Liver (tissue), 9 donors: ENCODE measurements around the gene IL18BP. TPM values are rescaled to one million over a fixed set of nuclear protein-coding genes. Genes with fewer than 3 reads are reported as not detected.

Experiments
- DNase-seq: peaks from one replicate; pipeline ENCODE4 v3.0.0-alpha.2; 2017; ENCODE audit warnings: low spot score
- H3K27ac ChIP-seq, 2 donors: one replicate each; pipeline ENCODE4 v1.7.0; 2013; ENCODE audit warnings: inconsistent platforms in 2 of 2, low read length in 2 of 2, control low read depth in 1 of 2, low read depth in 1 of 2, mild to moderate bottlenecking in 1 of 2
- H3K27me3 ChIP-seq, 4 donors: one replicate each; pipeline versions ENCODE4 v1.6.1 to v1.7.0; 2013; ENCODE audit warnings: low read length in 3 of 4, inconsistent platforms in 1 of 4, mild to moderate bottlenecking in 1 of 4, moderate library complexity in 1 of 4; ENCODE audit not compliant: control insufficient read depth in 4 of 4, insufficient read depth in 4 of 4
- H3K36me3 ChIP-seq, 4 donors: one replicate each; pipeline versions ENCODE4 v1.6.1 to v1.7.0; 2013; ENCODE audit warnings: low read length in 3 of 4, mild to moderate bottlenecking in 3 of 4, low read depth in 1 of 4, moderate library complexity in 1 of 4; ENCODE audit not compliant: control insufficient read depth in 4 of 4, insufficient read depth in 3 of 4
- H3K4me1 ChIP-seq, 4 donors: one replicate each; pipeline versions ENCODE4 v1.6.1 to v1.7.0; 2013; ENCODE audit warnings: low read length in 3 of 4, mild to moderate bottlenecking in 3 of 4, moderate library complexity in 1 of 4; ENCODE audit not compliant: control insufficient read depth in 4 of 4, insufficient read depth in 4 of 4
- H3K4me3 ChIP-seq, 3 donors: one replicate each; pipeline versions ENCODE4 v1.6.1 to v1.7.0; 2013; ENCODE audit warnings: low read length in 3 of 3, control low read depth in 1 of 3, low read depth in 1 of 3, mild to moderate bottlenecking in 1 of 3
- H3K9ac ChIP-seq, 2 donors: one replicate each; pipeline ENCODE4 v1.7.0; 2013; ENCODE audit warnings: low read length in 2 of 2, mild to moderate bottlenecking in 2 of 2, moderate library complexity in 2 of 2, control low read depth in 1 of 2, low read depth in 1 of 2
- H3K9me3 ChIP-seq, 4 donors: one replicate each; pipeline versions ENCODE4 v1.6.1 to v1.7.0; 2013; ENCODE audit warnings: low read length in 3 of 4; ENCODE audit not compliant: control insufficient read depth in 4 of 4
- ATF3 ChIP-seq: IDR thresholded peaks from 2 replicates; pipeline ENCODE4 v1.6.1; 2016; ENCODE audit warnings: antibody characterized with exemption
- CTCF ChIP-seq: fragments of 150-350 bp; IDR thresholded peaks from 2 replicates; pipeline ENCODE4 v1.5.1; 2017; ENCODE audit warnings: improper control_type of control experiment, low read depth, low read length; ENCODE audit not compliant: missing input control
- EGR1 ChIP-seq, 2 donors: IDR thresholded peaks; 2 replicates each; pipeline ENCODE4 v1.6.1; 2016 to 2018; ENCODE audit warnings: antibody characterized with exemption in 2 of 2, low read depth in 2 of 2
- FOXA1 ChIP-seq: IDR thresholded peaks from 2 replicates; pipeline ENCODE4 v1.6.1; 2016; ENCODE audit warnings: antibody characterized with exemption
- FOXA2 ChIP-seq: IDR thresholded peaks from 2 replicates; pipeline ENCODE4 v1.6.1; 2016; ENCODE audit warnings: antibody characterized with exemption
- GABPA ChIP-seq, 2 donors: IDR thresholded peaks in 1 of 2; conservative IDR thresholded peaks in 1 of 2; 2 replicates each; pipeline ENCODE4 v1.6.1; 2016; ENCODE audit warnings: antibody characterized with exemption in 2 of 2, mild to moderate bottlenecking in 1 of 2, moderate library complexity in 1 of 2
- HNF4A ChIP-seq, 2 donors: conservative IDR thresholded peaks; 2 replicates each; pipeline ENCODE4 v1.6.1; 2016; ENCODE audit warnings: antibody characterized with exemption in 2 of 2, mild to moderate bottlenecking in 2 of 2
- HNF4G ChIP-seq: IDR thresholded peaks from 2 replicates; pipeline ENCODE4 v1.6.1; 2016; ENCODE audit warnings: antibody characterized with exemption
- JUND ChIP-seq, 2 donors: IDR thresholded peaks; 2 replicates each; pipeline ENCODE4 v1.6.1; 2016; ENCODE audit warnings: antibody characterized with exemption in 2 of 2
- MAX ChIP-seq: IDR thresholded peaks from 2 replicates; pipeline ENCODE4 v1.6.1; 2016; ENCODE audit warnings: antibody characterized with exemption
- NR2F2 ChIP-seq: IDR thresholded peaks from 2 replicates; pipeline ENCODE4 v1.6.1; 2016; ENCODE audit warnings: antibody characterized with exemption
- RAD21 ChIP-seq, 2 donors: IDR thresholded peaks; 2 replicates each; pipeline ENCODE4 v1.6.1; 2016; ENCODE audit warnings: antibody characterized with exemption in 2 of 2, mild to moderate bottlenecking in 2 of 2
- REST ChIP-seq: IDR thresholded peaks from 2 replicates; pipeline ENCODE4 v1.6.1; 2016; ENCODE audit warnings: antibody characterized with exemption, mild to moderate bottlenecking
- RXRA ChIP-seq, 2 donors: IDR thresholded peaks; 2 replicates each; pipeline ENCODE4 v1.6.1; 2017 to 2018; ENCODE audit warnings: antibody characterized with exemption in 2 of 2, mild to moderate bottlenecking in 1 of 2
- SP1 ChIP-seq: IDR thresholded peaks from 2 replicates; pipeline ENCODE4 v1.6.1; 2018; ENCODE audit warnings: antibody characterized with exemption, mild to moderate bottlenecking
- TAF1 ChIP-seq: conservative IDR thresholded peaks from 2 replicates; pipeline ENCODE4 v1.6.1; 2016; ENCODE audit warnings: antibody characterized with exemption, mild to moderate bottlenecking
- ZBTB33 ChIP-seq: IDR thresholded peaks from 2 replicates; pipeline ENCODE4 v1.6.1; 2016; ENCODE audit warnings: antibody characterized with exemption
- WGBS: extraction: QIAGEN DNeasy Blood & Tissue Kit; methylation state at CpG from one replicate; pipeline ENCODE4 v1.1.7; 2013; 5-methylcytosine and 5-hydroxymethylcytosine counted together
- polyA plus RNA-seq, 2 donors: library from polyadenylated mRNA; stranded (reverse) in 1 of 2; unstranded in 1 of 2; fragments of 200-250 nt in 1 of 2; fragments of >200 nt in 1 of 2; fragmentation: Nextera tagmentation in 1 of 2; extraction: Ambion mirVana in 1 of 2; gene quantifications; one replicate each; pipeline versions ENCODE4 v1.2.1 to v1.2.3, GENCODE V29; 2013 to 2015
- total RNA-seq, 2 donors: library from RNA; depleted of rRNA; stranded (reverse); fragments of >200 nt; gene quantifications; one replicate each; pipeline ENCODE4 v1.2.3, GENCODE V29; 2014
- donor health status: healthy.
- donor health status: healthy.
- donor health status: healthy.
- donor health status: healthy.
- donor health status: healthy.

The IL18BP gene
- total and polyA plus RNA-seq, 4 donors: 2.4 to 6.3 (median 4.3) TPM

GRCh38 chr11:72015511-72016061, 16.9 kb downstream of the IL18BP start:
- no peaks in the 10 kb centered on the region for H3K27me3 ChIP-seq
- DNase-seq: no peak
- peaks cover 30 to 95% (median 70%) of the 10 kb centered on the region in 4 donors for H3K36me3 ChIP-seq
- WGBS: 94% methylated on average over 10 of the region's 10 CpGs
- H3K27ac ChIP-seq: no peak overlapping the region
- no peaks in the 10 kb centered on the region for H3K9me3 ChIP-seq
- H3K4me3 ChIP-seq: no peak overlapping the region
- H3K9ac ChIP-seq: no peak overlapping the region
- H3K4me1 ChIP-seq: peaks cover 2 to 16% (median 8%) of the 10 kb centered on the region in 4 donors
- no peak for TF ChIP-seq SP1
- no peak for TF ChIP-seq EGR1 (IDR thresholded peaks at IDR 0.05; ENCODE audit: low read depth in 2 of 2)
- no peak for TF ChIP-seq ZBTB33
- no peak for TF ChIP-seq FOXA1
- TF ChIP-seq JUND (IDR thresholded peaks at IDR 0.05): no peak
- no peak for TF ChIP-seq MAX
- TF ChIP-seq ATF3: no peak
- TF ChIP-seq CTCF: peak; percentile 15
- TF ChIP-seq GABPA (IDR thresholded peaks at IDR 0.05 in 1 of 2, conservative IDR thresholded peaks at IDR 0.05 in 1 of 2): no peak
- peak in 1 of 2 donors; percentile 25 for TF ChIP-seq RAD21 (IDR thresholded peaks at IDR 0.05)
- TF ChIP-seq RXRA (IDR thresholded peaks at IDR 0.05): no peak
- no peak for TF ChIP-seq TAF1
- no peak for TF ChIP-seq REST
- no peak for TF ChIP-seq HNF4G
- TF ChIP-seq HNF4A (conservative IDR thresholded peaks at IDR 0.05): no peak

GRCh38 chr11:72018171-72018570, 19.5 kb downstream of the IL18BP start:
- DNase-seq: no peak
- peaks cover 0 to 7% (median 3%) of the 10 kb centered on the region in 4 donors for H3K4me1 ChIP-seq
- no peaks in the 10 kb centered on the region for H3K9me3 ChIP-seq
- WGBS: 97% methylated on average over 9 of the region's 9 CpGs
- peaks cover 34 to 94% (median 77%) of the 10 kb centered on the region in 4 donors for H3K36me3 ChIP-seq
- H3K27ac ChIP-seq: no peak overlapping the region
- no peaks in the 10 kb centered on the region for H3K27me3 ChIP-seq
- H3K4me3 ChIP-seq: no peak overlapping the region
- H3K9ac ChIP-seq: no peak overlapping the region
- TF ChIP-seq MAX (no peak), ATF3 (no peak), NR2F2 (no peak), SP1 (no peak), TAF1 (no peak), HNF4G (no peak), GABPA (IDR thresholded peaks at IDR 0.05 in 1 of 2, conservative IDR thresholded peaks at IDR 0.05 in 1 of 2) (no peak), FOXA2 (no peak), RXRA (IDR thresholded peaks at IDR 0.05) (no peak), CTCF (no peak), RAD21 (IDR thresholded peaks at IDR 0.05) (no peak)
